ENCODE measurements around the gene PER3.
A peak's percentile ranks its signal among the peaks of the same experiment; 100 is the strongest.
"Not testable (repeated sequence)": the region's sequence is repeated elsewhere in the genome, so short reads cannot be mapped to it uniquely, and the experiment has no call there.

Gene PER3

DNA sequence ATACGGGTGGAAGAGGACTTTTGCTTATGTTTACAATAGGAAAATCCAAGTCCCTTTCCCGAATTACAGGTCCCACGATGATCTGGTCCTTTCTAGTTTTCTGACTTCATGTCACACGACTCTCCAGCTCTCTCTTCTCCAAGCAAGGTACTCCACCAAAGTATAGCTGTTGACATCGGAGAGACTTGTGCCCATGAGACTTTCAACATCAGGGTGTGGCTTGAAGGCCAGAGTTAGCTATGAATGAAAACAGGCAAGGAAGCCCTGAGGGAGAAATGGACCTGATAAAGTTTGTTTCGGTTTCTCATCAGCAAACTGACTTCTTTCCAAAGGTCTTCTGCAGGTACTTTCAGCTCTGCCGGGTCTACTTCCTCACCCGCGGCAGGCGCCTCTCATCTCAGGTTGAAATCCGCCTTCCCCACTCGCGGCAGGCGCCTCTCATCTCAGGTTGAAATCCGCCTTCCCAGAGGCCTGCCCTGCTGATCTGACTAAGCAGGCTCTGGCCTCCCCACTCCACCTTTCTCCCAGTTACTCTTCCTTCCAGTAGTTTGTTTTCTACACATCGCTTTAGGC, 2.1 kb upstream of the PER3 start:
- no peak overlapping the region for H3K4me3 ChIP-seq (ENCODE audit: control insufficient read depth, low read depth, low read length)
- DNase-seq (ENCODE audit: low read depth) = no peak

DNA sequence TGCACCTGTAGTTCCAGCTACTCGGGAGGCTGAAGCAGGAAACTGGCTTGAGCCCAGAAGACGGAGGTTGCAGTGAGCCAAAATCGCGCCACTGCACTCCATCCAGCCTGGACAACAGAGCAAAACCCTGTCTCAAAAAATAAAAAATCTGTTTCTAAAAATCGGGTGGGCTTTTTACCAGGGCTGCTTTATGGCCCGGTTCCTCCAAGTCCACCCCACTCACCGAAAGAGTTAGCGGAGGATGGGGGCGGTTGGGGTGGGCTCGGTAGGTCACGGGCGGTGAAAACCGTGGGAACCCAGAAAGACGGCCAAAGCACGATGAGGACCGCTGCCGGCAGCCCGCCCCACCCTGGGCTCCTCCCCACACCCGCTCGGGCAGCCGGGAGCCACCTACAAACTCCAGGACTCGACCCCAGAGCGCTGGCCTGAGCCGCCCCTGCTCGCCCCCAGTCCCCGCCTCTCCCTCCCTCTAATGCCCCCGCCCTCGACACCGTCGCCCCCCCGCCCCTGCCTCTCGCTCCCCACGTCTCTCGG, 846 bp upstream of the PER3 start:
- peak; percentile 48 for DNase-seq (ENCODE audit: low read depth)
- TF ChIP-seq, protein P1, sequence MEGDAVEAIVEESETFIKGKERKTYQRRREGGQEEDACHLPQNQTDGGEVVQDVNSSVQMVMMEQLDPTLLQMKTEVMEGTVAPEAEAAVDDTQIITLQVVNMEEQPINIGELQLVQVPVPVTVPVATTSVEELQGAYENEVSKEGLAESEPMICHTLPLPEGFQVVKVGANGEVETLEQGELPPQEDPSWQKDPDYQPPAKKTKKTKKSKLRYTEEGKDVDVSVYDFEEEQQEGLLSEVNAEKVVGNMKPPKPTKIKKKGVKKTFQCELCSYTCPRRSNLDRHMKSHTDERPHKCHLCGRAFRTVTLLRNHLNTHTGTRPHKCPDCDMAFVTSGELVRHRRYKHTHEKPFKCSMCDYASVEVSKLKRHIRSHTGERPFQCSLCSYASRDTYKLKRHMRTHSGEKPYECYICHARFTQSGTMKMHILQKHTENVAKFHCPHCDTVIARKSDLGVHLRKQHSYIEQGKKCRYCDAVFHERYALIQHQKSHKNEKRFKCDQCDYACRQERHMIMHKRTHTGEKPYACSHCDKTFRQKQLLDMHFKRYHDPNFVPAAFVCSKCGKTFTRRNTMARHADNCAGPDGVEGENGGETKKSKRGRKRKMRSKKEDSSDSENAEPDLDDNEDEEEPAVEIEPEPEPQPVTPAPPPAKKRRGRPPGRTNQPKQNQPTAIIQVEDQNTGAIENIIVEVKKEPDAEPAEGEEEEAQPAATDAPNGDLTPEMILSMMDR (conservative IDR thresholded peaks at IDR 0.05; ENCODE audit: control insufficient read depth, insufficient read depth, low read depth, low read length) = no peak

More for the DNA sequence above, 2.1 kb upstream of the PER3 start:
- TF ChIP-seq, protein P1 (conservative IDR thresholded peaks at IDR 0.05; ENCODE audit: control insufficient read depth, insufficient read depth, low read depth, low read length) = no peak

DNA sequence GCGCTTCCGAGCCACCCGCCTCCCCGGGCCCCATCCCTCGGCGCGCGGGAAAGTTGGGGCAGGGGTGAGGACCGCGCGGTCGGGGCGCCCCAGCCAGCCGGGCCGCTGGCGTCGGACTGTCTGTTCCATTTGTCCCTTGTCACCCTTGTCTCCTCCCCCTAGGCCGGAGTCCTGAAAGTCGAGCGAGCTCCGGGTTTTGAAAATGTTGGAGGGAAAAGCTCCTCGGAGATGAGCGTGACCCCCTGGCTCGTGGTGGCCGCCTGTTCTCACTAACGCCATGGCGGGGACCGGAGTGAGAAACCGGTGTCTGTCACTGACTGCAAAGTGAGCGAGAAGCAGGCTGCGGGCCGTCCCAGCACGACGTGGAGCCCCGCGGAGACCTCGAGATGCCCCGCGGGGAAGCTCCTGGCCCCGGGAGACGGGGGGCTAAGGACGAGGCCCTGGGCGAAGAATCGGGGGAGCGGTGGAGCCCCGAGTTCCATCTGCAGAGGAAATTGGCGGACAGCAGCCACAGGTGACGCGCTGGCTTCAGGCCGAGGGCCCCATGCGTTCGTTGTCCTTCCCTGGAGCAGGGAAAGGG, 491 bp downstream of the PER3 start:
- TF ChIP-seq, protein P1 (conservative IDR thresholded peaks at IDR 0.05; ENCODE audit: control insufficient read depth, insufficient read depth, low read depth, low read length) = no peak
- no peak for DNase-seq (ENCODE audit: low read depth)
- peak overlapping the region; percentile 21 for H3K4me3 ChIP-seq (ENCODE audit: control insufficient read depth, low read depth, low read length)

More for the DNA sequence above, 846 bp upstream of the PER3 start:
- H3K4me3 ChIP-seq (ENCODE audit: control insufficient read depth, low read depth, low read length) = peak overlapping the region; percentile 54

DNA sequence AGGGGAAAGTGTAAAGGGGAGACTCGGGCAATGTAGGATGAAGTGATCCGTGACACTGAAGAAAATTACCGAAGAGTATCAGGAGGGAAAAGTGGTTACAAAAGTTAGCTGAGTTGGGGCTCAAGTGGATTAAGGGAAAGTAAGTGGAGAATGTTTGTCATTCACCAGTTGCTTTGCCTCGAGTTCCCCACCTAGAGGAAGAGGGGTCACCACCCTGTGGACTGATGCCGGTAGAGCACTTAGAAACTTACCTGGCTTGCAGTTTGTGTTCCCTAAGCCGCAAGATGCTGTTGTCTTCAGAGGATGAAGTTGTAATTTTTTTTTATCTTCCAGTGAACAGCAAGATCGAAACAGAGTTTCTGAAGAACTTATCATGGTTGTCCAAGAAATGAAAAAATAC, 1.0 kb downstream of the PER3 start:
- DNase-seq (ENCODE audit: low read depth) = no peak
- H3K4me3 ChIP-seq (ENCODE audit: control insufficient read depth, low read depth, low read length) = no peak overlapping the region
- TF ChIP-seq, protein P1 (conservative IDR thresholded peaks at IDR 0.05; ENCODE audit: control insufficient read depth, insufficient read depth, low read depth, low read length) = no peak

DNA sequence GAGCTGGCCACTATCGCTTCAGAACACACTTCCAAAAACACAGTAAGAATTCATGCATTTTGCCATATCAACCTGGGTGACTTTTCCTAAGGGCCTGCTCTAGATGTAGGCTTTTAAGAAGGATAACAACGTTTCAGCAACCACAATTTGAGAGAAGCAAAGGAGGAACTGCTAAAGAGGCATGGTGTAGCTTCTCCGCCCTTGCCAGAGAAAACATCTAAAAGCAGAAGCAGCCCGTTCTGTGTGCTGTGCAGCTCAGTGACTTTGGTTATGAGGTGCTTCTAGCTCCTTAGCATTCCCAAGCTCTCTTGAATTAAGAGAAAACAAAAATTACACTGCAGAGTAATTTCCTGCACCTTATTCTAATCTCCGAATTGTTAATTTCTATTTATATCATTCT, 2.7 kb downstream of the PER3 start:
- TF ChIP-seq, protein P1 (conservative IDR thresholded peaks at IDR 0.05; ENCODE audit: control insufficient read depth, insufficient read depth, low read depth, low read length) = no peak
- DNase-seq (ENCODE audit: low read depth) = no peak

DNA sequence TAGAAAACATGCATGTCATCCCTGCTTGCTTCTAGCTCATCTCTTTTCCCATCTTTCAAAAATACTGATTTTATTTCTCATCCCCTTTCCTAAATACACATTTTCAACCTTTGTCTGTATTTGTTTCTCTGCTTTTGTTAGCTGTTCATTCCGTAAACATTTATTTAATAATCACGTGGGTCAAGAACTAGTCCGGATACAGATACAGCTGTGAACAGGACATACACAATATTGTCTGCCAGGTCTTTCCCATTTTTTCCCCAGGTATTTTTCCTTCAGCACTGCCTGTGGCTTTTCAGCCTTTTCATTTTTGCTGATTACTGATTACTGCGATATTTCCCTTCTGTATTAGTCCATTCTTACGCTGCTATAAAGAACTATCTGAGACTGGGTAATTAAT, 5.7 kb downstream of the PER3 start:
- no peak overlapping the region for H3K4me3 ChIP-seq (ENCODE audit: control insufficient read depth, low read depth, low read length)
- DNase-seq (ENCODE audit: low read depth) = no peak

More for the DNA sequence above, 2.7 kb downstream of the PER3 start:
- no peak overlapping the region for H3K4me3 ChIP-seq (ENCODE audit: control insufficient read depth, low read depth, low read length)

DNA sequence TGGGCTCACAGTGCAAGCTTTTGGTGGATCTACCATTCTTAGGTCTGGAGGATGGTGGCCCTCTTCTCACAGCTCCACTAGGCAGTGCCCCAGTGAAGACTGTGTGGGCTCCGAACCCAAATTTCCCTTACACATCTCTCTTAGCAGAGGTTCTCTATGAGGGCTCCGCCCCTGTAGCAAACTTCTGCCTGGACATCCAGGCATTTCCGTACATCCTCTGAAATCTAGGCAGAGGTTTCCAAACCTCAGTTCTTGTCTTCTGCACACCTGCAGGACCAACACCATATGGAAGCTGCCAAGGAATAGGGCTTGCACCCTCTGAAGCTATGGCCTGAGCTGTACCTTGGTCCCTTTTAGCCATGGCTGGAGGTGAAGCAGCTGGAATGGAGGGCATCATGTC, 6.9 kb downstream of the PER3 start:
- not testable (repeated sequence) for H3K4me3 ChIP-seq (ENCODE audit: control insufficient read depth, low read depth, low read length); DNase-seq (ENCODE audit: low read depth)

More for the DNA sequence above, 5.7 kb downstream of the PER3 start:
- TF ChIP-seq, protein P1 (conservative IDR thresholded peaks at IDR 0.05; ENCODE audit: control insufficient read depth, insufficient read depth, low read depth, low read length) = no peak
